Left renal cortex interstitium (tissue), 4 donors: ENCODE measurements around the gene SPATA16. TPM values are rescaled to one million over a fixed set of nuclear protein-coding genes. Genes with fewer than 3 reads are reported as not detected.

Experiments
- DNase-seq, 4 donors: peaks; one replicate each; pipeline ENCODE4 v3.0.0-alpha.2; 2013; ENCODE audit warnings: low read depth in 4 of 4, low spot score in 2 of 4, missing footprints in 1 of 4
- polyA plus RNA-seq, 4 donors: library from polyadenylated mRNA; unstranded; fragments of 120-200 nt; gene quantifications; one replicate each; pipeline ENCODE4 v1.2.1, GENCODE V29; 2013; ENCODE audit not compliant: insufficient read length in 4 of 4

SPATA16 gene
- polyA plus RNA-seq, 4 donors: not detected

DNA sequence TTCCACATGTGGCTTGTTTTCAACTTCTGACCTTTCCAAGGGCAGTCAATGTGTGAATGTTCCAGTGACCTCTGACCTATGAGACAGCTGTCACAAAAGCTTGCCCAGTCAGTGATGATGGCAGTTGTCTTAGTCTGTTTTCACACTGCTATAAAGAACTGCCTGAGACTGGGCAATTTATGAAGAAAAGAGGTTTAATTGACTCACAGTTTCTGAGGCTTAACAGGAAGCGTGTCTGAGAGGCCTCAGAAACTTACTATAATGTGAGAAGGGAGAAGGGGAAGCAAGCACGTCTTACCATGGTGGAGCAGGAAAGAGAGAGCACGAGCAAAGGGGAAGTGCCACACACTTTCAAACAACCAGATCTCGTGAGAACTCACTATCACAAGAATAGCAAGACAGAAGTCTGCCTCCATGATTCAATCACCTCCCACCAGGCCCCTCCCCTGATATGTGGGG lies 294.9 kb downstream of the SPATA16 start:
- no peak for DNase-seq

DNA sequence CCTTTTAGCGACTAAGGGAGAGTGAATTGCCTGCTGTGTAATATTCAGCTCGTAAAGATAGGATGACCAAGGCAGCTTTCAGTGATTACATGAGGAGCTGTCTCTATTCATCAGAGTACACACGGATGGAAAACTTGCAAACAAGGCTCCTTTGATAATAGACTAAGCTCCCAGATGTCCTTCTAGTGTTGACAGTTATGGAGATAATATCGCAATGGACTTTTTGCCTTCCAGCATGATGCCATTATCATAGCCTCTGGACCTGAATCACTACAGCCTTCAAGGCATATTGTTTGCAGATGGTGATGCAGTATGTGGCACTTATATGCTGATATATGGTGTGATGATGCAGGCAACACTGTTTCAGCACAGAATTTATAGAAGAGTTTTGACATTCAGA lies 296.6 kb downstream of the SPATA16 start:
- DNase-seq: no peak

DNA sequence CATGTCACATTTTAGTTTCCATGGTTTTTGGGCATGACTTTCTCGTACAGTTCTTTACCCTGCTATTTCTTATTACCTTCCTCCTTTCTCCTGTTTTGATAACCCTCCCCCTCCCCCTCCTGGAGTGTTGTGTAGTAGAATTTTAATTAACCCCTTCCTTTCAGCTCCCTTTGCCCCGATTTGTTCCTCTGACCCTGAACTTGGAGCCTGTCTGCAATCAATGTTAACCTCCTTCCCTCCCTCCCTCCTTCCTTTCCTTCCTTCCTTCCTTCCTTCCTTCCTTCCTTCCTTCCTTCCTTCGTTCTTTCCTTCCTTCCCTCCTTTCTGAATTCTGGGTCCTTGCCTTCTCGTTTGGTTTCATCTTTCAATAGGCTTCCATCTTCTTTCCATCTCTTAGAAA lies 300.1 kb downstream of the SPATA16 start:
- no peak for DNase-seq

DNA sequence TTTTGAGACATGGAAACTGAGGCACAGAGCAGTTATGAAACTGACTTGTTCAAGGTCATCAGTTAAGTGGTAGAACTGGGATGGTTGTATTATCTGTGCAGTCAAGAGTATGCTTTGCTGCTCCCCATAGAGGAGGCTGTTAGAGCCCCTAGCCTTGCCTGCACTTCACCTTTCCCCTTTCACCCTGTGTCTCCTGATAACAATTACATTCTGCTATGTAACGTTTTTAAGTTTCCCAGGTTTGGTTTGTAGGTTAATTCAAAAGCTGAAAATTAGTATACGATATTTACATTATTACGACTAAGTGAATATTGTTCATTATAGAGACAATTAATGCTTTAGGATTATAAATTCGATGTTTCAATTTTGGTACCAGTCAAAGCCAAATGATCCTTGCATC lies 300.6 kb downstream of the SPATA16 start:
- DNase-seq: no peak

DNA sequence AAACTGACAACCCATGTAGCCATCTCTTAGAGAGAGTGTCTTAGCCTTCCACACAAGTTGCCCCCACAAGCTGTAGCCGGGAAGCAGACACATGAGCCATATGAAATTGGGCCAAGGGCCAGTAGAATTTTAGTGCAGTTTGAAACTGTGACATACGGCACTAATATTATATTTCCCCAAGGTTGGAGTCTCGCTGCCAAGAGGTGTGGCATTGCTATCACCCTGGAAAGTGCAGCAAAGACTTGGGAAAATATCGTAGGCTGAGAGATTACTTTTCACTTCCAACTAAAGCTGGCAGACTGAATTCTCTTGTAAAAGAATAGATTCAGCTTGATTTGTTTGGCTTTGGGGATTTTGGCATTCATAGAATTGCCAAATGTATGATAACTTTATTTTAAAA lies 301.4 kb downstream of the SPATA16 start:
- DNase-seq: no peak
